Neuronal stem cell (in vitro differentiated cells): ENCODE results near the gene DZIP1L.
"Not testable (repeated sequence)": the region's sequence is repeated elsewhere in the genome, so short reads cannot be mapped to it uniquely, and the experiment has no call there.

Experiments
- DNase-seq: peaks from one replicate; pipeline ENCODE4 v3.0.0-alpha.2; 2013; ENCODE audit warnings: low spot score
- H2AFZ ChIP-seq: one replicate; pipeline ENCODE4 v1.6.1; 2013; ENCODE audit warnings: mild to moderate bottlenecking, low read length, inconsistent platforms
- H2AK5ac ChIP-seq: 2 replicates; pipeline ENCODE4 v1.6.1; 2013; ENCODE audit warnings: low read depth, mild to moderate bottlenecking, inconsistent platforms, low read length, moderate library complexity, mixed read lengths
- H2BK120ac ChIP-seq: 2 replicates; pipeline ENCODE4 v1.6.1; 2013; ENCODE audit warnings: low read depth, mild to moderate bottlenecking, inconsistent platforms, low read length, moderate library complexity, mixed read lengths
- H2BK12ac ChIP-seq: one replicate; pipeline ENCODE4 v1.6.1; 2013; ENCODE audit warnings: low read length, inconsistent platforms
- H2BK15ac ChIP-seq: 2 replicates; pipeline ENCODE4 v1.6.1; 2013; ENCODE audit warnings: mild to moderate bottlenecking, low read length, inconsistent platforms, mixed read lengths
- H2BK5ac ChIP-seq: one replicate; pipeline ENCODE4 v1.6.1; 2013; ENCODE audit warnings: inconsistent platforms, mild to moderate bottlenecking, low read length, moderate library complexity
- H3K14ac ChIP-seq: one replicate; pipeline ENCODE4 v1.6.1; 2013; ENCODE audit warnings: low read length, inconsistent platforms
- H3K18ac ChIP-seq: 2 replicates; pipeline ENCODE4 v1.6.1; 2013; ENCODE audit warnings: low read length, inconsistent platforms
- H3K23ac ChIP-seq: 2 replicates; pipeline ENCODE4 v1.6.1; 2013; ENCODE audit warnings: low read depth, mild to moderate bottlenecking, mixed read lengths, low read length, inconsistent platforms; ENCODE audit not compliant: poor library complexity
- H3K27ac ChIP-seq: replicated peaks from 3 replicates; pipeline ENCODE4 v1.5.1; 2013; ENCODE audit warnings: low read length, inconsistent platforms
- H3K27me3 ChIP-seq, 3 experiments: 2 replicates each; pipeline ENCODE4 v1.6.1; 2013; ENCODE audit warnings: low read length in 3 of 3, mild to moderate bottlenecking in 2 of 3, inconsistent platforms in 1 of 3, low read depth in 1 of 3, mixed read lengths in 1 of 3, moderate library complexity in 1 of 3; ENCODE audit not compliant: control insufficient read depth in 3 of 3, insufficient read depth in 3 of 3
- H3K36me3 ChIP-seq, 2 donors: replicated peaks in 1 of 2; 2 replicates each; pipeline ENCODE4 v1.6.1; 2013; ENCODE audit warnings: low read length in 2 of 2; ENCODE audit not compliant: control insufficient read depth in 2 of 2, insufficient read depth in 2 of 2
- H3K4ac ChIP-seq: 2 replicates; pipeline ENCODE4 v1.6.1; 2013; ENCODE audit warnings: inconsistent platforms, mild to moderate bottlenecking, low read length, moderate library complexity
- H3K4me1 ChIP-seq, 2 donors: 1 replicate in 1 of 2; 2 replicates in 1 of 2; pipeline ENCODE4 v1.6.1; 2013; ENCODE audit warnings: low read length in 2 of 2, low read depth in 1 of 2; ENCODE audit not compliant: control insufficient read depth in 2 of 2, insufficient read depth in 1 of 2
- H3K4me2 ChIP-seq: one replicate; pipeline ENCODE4 v1.6.1; 2013; ENCODE audit warnings: mild to moderate bottlenecking, low read length, inconsistent platforms; ENCODE audit not compliant: insufficient read depth, poor library complexity, severe bottlenecking
- H3K4me3 ChIP-seq, 2 donors: 2 replicates each; pipeline ENCODE4 v1.5.1; 2013; ENCODE audit warnings: low read length in 2 of 2, mild to moderate bottlenecking in 2 of 2, inconsistent platforms in 1 of 2, moderate library complexity in 1 of 2
- H3K79me1 ChIP-seq: one replicate; pipeline ENCODE4 v1.6.1; 2013; ENCODE audit warnings: low read depth, mild to moderate bottlenecking, inconsistent platforms, low read length, moderate library complexity
- H3K9ac ChIP-seq: one replicate; pipeline ENCODE4 v1.6.1; 2013; ENCODE audit warnings: mild to moderate bottlenecking, low read depth, low read length, inconsistent platforms; ENCODE audit not compliant: poor library complexity
- H3K9me3 ChIP-seq, 2 donors: replicated peaks in 1 of 2; 2 replicates each; pipeline versions ENCODE3 to v1.6.1; 2013; ENCODE audit warnings: low read length in 2 of 2, mild to moderate bottlenecking in 2 of 2, inconsistent platforms in 1 of 2, low read depth in 1 of 2, mixed read lengths in 1 of 2, moderate library complexity in 1 of 2; ENCODE audit not compliant: control insufficient read depth in 2 of 2, insufficient read depth in 1 of 2
- H4K8ac ChIP-seq: one replicate; pipeline ENCODE4 v1.6.1; 2013; ENCODE audit warnings: low read depth, mild to moderate bottlenecking, inconsistent platforms, low read length, moderate library complexity
- H4K91ac ChIP-seq: one replicate; pipeline ENCODE4 v1.6.1; 2013; ENCODE audit warnings: low read length, low read depth, mild to moderate bottlenecking, inconsistent platforms; ENCODE audit not compliant: poor library complexity
- WGBS, 2 donors: extraction: QIAGEN DNeasy Blood & Tissue Kit; methylation state at CpG; one replicate each; pipeline ENCODE4 v1.1.7; 2013; ENCODE audit warnings: missing lambda C conversion rate in 2 of 2, mixed read lengths in 1 of 2; ENCODE audit not compliant: insufficient read length in 2 of 2, insufficient replicate concordance in 1 of 2; ENCODE audit errors: extremely low coverage in 2 of 2; 5-methylcytosine and 5-hydroxymethylcytosine counted together

The DZIP1L gene

DNA sequence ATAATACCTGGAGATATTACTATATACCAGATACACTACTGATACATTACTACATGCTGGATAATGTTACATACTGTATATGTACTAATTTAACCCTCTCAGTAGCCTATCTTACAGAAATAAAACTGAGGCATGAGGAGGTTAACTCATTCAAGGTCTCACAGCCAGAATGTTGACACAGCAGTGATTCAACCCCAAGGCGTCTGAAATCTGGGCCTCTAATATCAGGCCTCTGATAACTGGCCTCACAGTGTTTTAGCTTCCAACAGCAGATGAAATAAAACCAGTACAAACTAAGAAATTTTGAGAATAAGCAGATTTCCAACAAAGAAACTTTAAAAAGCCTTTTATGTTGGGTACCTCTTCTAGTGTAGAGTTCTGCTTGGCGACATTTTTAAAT lies 23.4 kb downstream of the DZIP1L start:
- no peak overlapping the region for H2AFZ ChIP-seq
- peaks cover 0 to 13% of the 10 kb centered on the region in 2 donors for H3K9me3 ChIP-seq
- no peak overlapping the region for H3K23ac ChIP-seq
- no peak overlapping the region for H2BK12ac ChIP-seq
- no peak overlapping the region for H3K9ac ChIP-seq
- H3K27ac ChIP-seq, result no peak overlapping the region
- no peak overlapping the region for H3K14ac ChIP-seq
- H3K36me3 ChIP-seq, result peaks cover 19 to 88% of the 10 kb centered on the region in 2 donors
- H3K79me1 ChIP-seq, result no peaks in the 10 kb centered on the region
- no peak overlapping the region for H2BK120ac ChIP-seq
- H3K27me3 ChIP-seq, result no peaks in the 10 kb centered on the region
- DNase-seq, result no peak
- H2AK5ac ChIP-seq, result no peak overlapping the region
- H3K18ac ChIP-seq, result no peak overlapping the region
- H2BK15ac ChIP-seq, result no peak overlapping the region
- H3K4me1 ChIP-seq, result no peaks in the 10 kb centered on the region
- no peak overlapping the region for H3K4me3 ChIP-seq
- H2BK5ac ChIP-seq, result no peak overlapping the region
- no peak overlapping the region for H4K8ac ChIP-seq
- no peak overlapping the region for H3K4me2 ChIP-seq
- H4K91ac ChIP-seq, result no peak overlapping the region
- no peak overlapping the region for H3K4ac ChIP-seq
- no CpG with 5 or more reads among the region's 2 CpGs for WGBS, 2 donors

DNA sequence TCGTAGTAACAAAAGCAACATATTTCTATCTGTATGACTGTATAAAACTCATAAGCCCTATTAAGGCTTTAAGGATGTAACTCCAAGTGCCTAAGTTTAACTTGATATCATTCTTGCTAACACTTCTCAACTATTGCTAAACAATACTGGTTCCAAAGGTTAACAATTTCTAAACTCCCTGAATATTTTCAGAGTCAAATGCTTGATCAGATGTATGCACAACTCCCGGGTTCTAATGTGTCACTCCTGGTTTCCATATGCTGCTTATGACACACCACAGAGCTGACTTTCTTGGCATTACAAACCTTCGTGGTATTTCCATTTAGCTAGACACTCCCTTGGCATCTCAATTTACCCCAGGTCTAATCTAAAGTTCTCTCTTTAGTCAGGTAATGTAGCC lies 26.3 kb downstream of the DZIP1L start:
- Histone ChIP-seq H2AFZ (no peak overlapping the region), H2BK5ac (no peak overlapping the region), H2BK12ac (no peak overlapping the region), H3K27ac (no peak overlapping the region), H3K23ac (no peak overlapping the region), H3K36me3 (peaks cover 18 to 80% of the 10 kb centered on the region in 2 donors), H2BK15ac (no peak overlapping the region), H4K8ac (no peak overlapping the region), H3K4me1 (no peaks in the 10 kb centered on the region), H3K4me3 (no peak overlapping the region), H2AK5ac (no peak overlapping the region), H3K4me2 (no peak overlapping the region), H3K9me3 (peaks cover 2 to 13% of the 10 kb centered on the region in 2 donors), H2BK120ac (no peak overlapping the region), H3K79me1 (no peaks in the 10 kb centered on the region), H3K9ac (no peak overlapping the region), H3K4ac (no peak overlapping the region), H3K27me3 (no peaks in the 10 kb centered on the region), H3K14ac (no peak overlapping the region), H3K18ac (no peak overlapping the region), H4K91ac (no peak overlapping the region)
- DNase-seq, result no peak
- no CpG with 5 or more reads among the region's 3 CpGs for WGBS, 2 donors

DNA sequence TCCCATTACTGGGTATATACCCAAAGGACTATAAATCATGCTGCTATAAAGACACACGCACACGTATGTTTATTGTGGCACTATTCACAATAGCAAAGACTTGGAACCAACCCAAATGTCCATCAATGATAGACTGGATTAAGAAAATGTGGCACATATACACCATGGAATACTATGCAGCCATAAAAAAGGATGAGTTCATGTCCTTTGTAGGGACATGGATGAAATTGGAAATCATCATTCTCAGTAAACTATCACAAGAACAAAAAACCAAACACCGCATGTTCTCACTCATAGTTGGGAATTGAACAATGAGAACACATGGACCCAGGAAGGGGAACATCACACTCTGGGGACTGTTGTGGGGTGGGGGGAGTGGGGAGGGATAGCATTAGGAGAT lies 29.7 kb downstream of the DZIP1L start:
- H3K4me1 ChIP-seq, H2BK5ac ChIP-seq, H3K27me3 ChIP-seq, H3K4me3 ChIP-seq, H3K4me2 ChIP-seq, H3K14ac ChIP-seq, H3K23ac ChIP-seq, H2BK12ac ChIP-seq, H2BK120ac ChIP-seq, H2AFZ ChIP-seq, H3K9me3 ChIP-seq, H4K8ac ChIP-seq, H4K91ac ChIP-seq, H3K79me1 ChIP-seq, DNase-seq, H3K27ac ChIP-seq, H3K18ac ChIP-seq, H2AK5ac ChIP-seq, H3K9ac ChIP-seq, H3K4ac ChIP-seq, H2BK15ac ChIP-seq: not testable (repeated sequence)
- no CpG with 5 or more reads among the region's 3 CpGs for WGBS, 2 donors
- H3K36me3 ChIP-seq, result peaks cover 34 to 82% of the 10 kb centered on the region in 2 donors

DNA sequence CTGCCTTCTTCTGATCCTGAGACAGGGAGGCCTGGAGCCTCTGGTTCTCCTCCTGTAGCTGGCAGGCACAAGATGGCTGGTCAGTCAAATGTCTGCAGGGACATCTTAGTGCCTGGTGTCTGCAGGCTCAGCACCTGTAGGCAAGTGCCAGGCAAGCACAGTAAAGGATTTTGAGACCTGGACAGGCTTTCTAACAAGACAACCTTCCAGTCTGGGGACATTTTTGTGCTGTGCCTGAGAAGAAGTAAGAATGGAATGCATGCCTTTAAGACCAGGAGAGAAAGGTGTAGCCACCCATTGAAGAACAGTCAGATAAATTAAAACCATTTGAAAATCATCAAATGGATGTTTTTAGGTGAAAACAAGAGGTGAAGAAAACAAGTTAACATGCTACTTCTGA lies 31.2 kb downstream of the DZIP1L start:
- H3K9me3 ChIP-seq, result peaks cover 2 to 7% of the 10 kb centered on the region in 2 donors
- H2AK5ac ChIP-seq, result no peak overlapping the region
- H3K4me2 ChIP-seq, result no peak overlapping the region
- H3K79me1 ChIP-seq, result no peaks in the 10 kb centered on the region
- DNase-seq, result no peak
- no peak overlapping the region for H4K91ac ChIP-seq
- no peak overlapping the region for H3K14ac ChIP-seq
- no peak overlapping the region for H2BK15ac ChIP-seq
- H3K27me3 ChIP-seq, result no peaks in the 10 kb centered on the region
- no peak overlapping the region for H3K4ac ChIP-seq
- no peak overlapping the region for H2BK12ac ChIP-seq
- H3K36me3 ChIP-seq, result peaks cover 36 to 87% of the 10 kb centered on the region in 2 donors
- no peak overlapping the region for H3K9ac ChIP-seq
- H3K18ac ChIP-seq, result no peak overlapping the region
- no peaks in the 10 kb centered on the region for H3K4me1 ChIP-seq
- no peak overlapping the region for H2BK120ac ChIP-seq
- H2AFZ ChIP-seq, result no peak overlapping the region
- H3K4me3 ChIP-seq, result no peak overlapping the region
- no peak overlapping the region for H3K27ac ChIP-seq
- H4K8ac ChIP-seq, result no peak overlapping the region
- H3K23ac ChIP-seq, result no peak overlapping the region
- no peak overlapping the region for H2BK5ac ChIP-seq
